AG08396 (cell line): Measurements from ENCODE around the gene MRPL33.
A peak's percentile ranks its signal among the peaks of the same experiment; 100 is the strongest.
"Not testable (repeated sequence)": the region's sequence is repeated elsewhere in the genome, so short reads cannot be mapped to it uniquely, and the experiment has no call there.

Experiments
- DNase-seq: peaks from one replicate; pipeline ENCODE4 v3.0.0; 2012; ENCODE audit warnings: low spot score, mixed read lengths

Gene MRPL33

GRCh38 chr2:27741673-27742072 lies 29.8 kb upstream of the MRPL33 start:
- DNase-seq, result no peak

GRCh38 chr2:27742571-27742970 lies 28.9 kb upstream of the MRPL33 start:
- DNase-seq, result no peak

GRCh38 chr2:27745494-27745893 lies 26.0 kb upstream of the MRPL33 start:
- DNase-seq, result not testable (repeated sequence)

- DNase-seq, result no peak
Measured at GRCh38 chr2:27746325-27746724, 25.2 kb upstream of the MRPL33 start.

GRCh38 chr2:27747827-27748352 lies 23.6 kb upstream of the MRPL33 start:
- no peak for DNase-seq

- DNase-seq, result not testable (repeated sequence)
Measured at GRCh38 chr2:27748803-27749554, 22.5 kb upstream of the MRPL33 start.

- no peak for DNase-seq
Measured at GRCh38 chr2:27751377-27751776, 20.1 kb upstream of the MRPL33 start.

- DNase-seq, result no peak
Measured at GRCh38 chr2:27752551-27753237, 18.8 kb upstream of the MRPL33 start.

- peak; percentile 77 for DNase-seq
Measured at GRCh38 chr2:27754138-27754588, 17.4 kb upstream of the MRPL33 start.

- DNase-seq, result no peak
Measured at GRCh38 chr2:27754831-27755230, 16.7 kb upstream of the MRPL33 start.

GRCh38 chr2:27756091-27756490 lies 15.4 kb upstream of the MRPL33 start:
- no peak for DNase-seq

- DNase-seq, result no peak
Measured at GRCh38 chr2:27756544-27757498, 14.7 kb upstream of the MRPL33 start.

GRCh38 chr2:27762951-27763906 lies 8.3 kb upstream of the MRPL33 start:
- DNase-seq, result no peak

- no peak for DNase-seq
Measured at GRCh38 chr2:27763907-27764267, 7.6 kb upstream of the MRPL33 start.

GRCh38 chr2:27764526-27764925 lies 7.0 kb upstream of the MRPL33 start:
- DNase-seq, result not testable (repeated sequence)

- peak; percentile 24 for DNase-seq
Measured at GRCh38 chr2:27765621-27766286, 5.8 kb upstream of the MRPL33 start.

GRCh38 chr2:27766287-27766661 lies 5.2 kb upstream of the MRPL33 start:
- no peak for DNase-seq

- DNase-seq, result no peak
Measured at GRCh38 chr2:27771202-27771547, 344 bp upstream of the MRPL33 start.

GRCh38 chr2:27772804-27773203 lies 1.3 kb downstream of the MRPL33 start:
- DNase-seq, result no peak

- no peak for DNase-seq
Measured at GRCh38 chr2:27773959-27774358, 2.4 kb downstream of the MRPL33 start.

GRCh38 chr2:27776097-27776496 lies 4.6 kb downstream of the MRPL33 start:
- peak; percentile 42 for DNase-seq
